GM12873 (cell line): ENCODE measurements around the gene AMH.

Experiments
- CTCF ChIP-seq: IDR thresholded peaks from 2 replicates; pipeline ENCODE4 v1.5.1; 2012; ENCODE audit warnings: low read depth, mild to moderate bottlenecking, moderate library complexity, low read length, control low read depth; ENCODE audit not compliant: insufficient read depth; ENCODE audit errors: missing control alignments

AMH gene

GRCh38 chr19:2249880-2250765 is 1.0 kb downstream of the AMH start:
- no peak for TF ChIP-seq CTCF

DNA sequence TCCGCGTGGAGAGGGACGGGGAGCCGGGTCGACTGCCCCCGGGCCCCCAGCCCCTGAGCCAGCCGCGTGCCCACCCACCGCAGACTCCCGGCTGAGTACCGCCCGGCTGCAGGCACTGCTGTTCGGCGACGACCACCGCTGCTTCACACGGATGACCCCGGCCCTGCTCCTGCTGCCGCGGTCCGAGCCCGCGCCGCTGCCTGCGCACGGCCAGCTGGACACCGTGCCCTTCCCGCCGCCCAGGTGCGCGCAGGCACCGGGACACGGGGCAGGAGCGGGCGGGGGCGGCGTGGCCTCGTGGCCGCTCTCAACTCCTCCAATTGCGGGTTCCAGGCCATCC is 1.6 kb downstream of the AMH start:
- TF ChIP-seq CTCF, result no peak

GRCh38 chr19:2251106-2252054 is 2.3 kb downstream of the AMH start:
- TF ChIP-seq CTCF, result no peak

DNA sequence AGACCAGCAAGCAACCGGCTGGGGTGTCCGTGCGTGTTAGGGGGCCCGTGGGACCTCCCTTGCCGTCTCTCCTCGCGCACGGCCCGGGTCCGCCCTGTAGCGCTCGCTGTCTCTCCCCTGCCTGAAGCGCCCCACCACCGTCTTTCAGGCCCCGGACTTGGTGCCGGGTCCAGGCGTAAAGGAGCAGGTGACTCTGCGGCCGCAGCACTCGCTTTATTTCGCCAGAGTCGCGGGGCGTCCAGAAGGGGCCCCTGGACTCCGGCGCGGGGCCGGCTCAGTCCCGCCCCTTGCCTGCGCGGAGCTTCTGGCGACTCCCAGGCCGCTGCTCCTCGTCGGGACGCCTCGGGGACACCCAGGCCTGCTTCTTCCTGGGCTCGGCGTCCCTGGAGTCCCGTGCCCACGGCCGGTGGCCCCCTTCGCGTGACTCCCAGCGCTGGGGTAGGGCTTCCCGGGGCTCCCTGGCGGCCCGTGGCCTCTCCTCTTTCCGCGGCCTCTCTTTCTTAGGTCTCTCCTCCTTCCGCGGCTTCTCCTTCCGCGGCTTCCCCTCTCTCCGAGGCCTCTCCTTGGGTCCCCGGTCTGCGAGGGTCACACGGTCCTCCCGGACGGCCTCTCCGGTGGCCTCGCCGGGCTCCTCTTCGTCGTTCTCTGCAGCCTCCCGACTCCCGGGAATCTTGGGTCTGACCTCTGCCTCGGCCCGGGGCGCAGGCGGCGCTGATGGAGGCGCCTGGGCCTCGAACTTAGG is 3.1 kb downstream of the AMH start:
- no peak for TF ChIP-seq CTCF

GRCh38 chr19:2252797-2253105 is 3.6 kb downstream of the AMH start:
- no peak for TF ChIP-seq CTCF

DNA sequence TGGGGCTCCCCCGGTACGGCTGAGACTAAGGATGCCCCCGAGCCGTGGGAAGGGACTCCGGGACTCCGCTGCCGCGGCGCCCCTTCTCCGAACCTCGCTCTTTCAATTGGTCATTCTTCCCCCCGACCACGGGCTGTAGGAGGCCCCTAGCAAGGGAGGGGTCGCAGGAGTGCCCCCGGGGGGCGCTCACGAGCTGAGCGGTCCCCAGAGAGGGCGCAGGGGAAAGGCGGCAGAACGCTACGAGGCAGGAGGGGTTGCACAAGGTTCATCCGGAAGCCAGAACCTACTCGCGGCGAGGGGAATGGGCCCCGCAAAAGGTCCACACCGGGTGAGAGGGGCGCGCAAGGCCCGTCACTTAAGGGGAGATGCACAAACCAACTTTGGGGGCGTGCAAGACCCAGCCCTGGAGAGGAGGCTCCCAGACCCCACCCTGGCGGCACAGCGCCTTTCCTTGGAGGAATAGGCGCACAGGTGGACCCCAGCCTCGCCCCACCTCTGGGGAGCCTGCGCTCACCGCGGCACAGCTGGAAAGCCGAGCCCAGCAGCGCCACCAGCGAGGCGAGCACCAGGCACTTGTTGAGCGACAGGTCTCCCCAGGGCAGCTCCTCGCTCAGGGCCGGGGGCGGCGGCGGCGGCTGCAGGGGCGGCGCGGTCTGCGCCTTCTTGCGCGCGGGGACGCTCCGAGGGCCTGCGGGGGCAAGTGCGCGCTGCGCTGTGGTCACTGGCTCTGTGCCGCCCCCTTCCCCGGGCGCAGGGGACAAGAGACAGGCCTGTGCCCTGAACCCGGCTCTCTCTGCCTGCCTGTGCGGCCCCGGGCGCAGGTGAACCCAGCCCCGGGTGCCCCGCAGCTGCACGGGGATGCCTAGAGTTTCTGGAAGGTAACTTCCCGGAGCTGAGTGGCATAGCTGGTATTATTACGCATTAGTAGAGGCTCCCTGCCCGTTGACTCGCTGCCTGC is 4.3 kb downstream of the AMH start:
- peak; percentile 48 for TF ChIP-seq CTCF
